Progenitor cell of endocrine pancreas (in vitro differentiated cells): ENCODE measurements around the gene PDIA4. TPM values are rescaled to one million over a fixed set of nuclear protein-coding genes. Genes with fewer than 3 reads are reported as not detected.

Source experiments
- DNase-seq: peaks from one replicate; pipeline ENCODE4 v3.0.0; 2021; ENCODE audit warnings: low spot score; ENCODE audit not compliant: unreplicated experiment
- H3K27ac Mint-ChIP-seq: 2 replicates; pipeline ENCODE4 v1.8.0; 2021; ENCODE audit warnings: mild to moderate bottlenecking, moderate library complexity, mixed read lengths
- H3K27me3 Mint-ChIP-seq: 2 replicates; pipeline ENCODE4 v1.8.0; 2021; ENCODE audit warnings: mixed read lengths
- H3K36me3 Mint-ChIP-seq: 2 replicates; pipeline ENCODE4 v1.8.0; 2022; ENCODE audit warnings: mixed read lengths; ENCODE audit not compliant: insufficient read depth
- H3K4me1 Mint-ChIP-seq: 2 replicates; pipeline ENCODE4 v1.8.0; 2021; ENCODE audit warnings: low read depth, mixed read lengths
- H3K4me3 Mint-ChIP-seq: 2 replicates; pipeline ENCODE4 v1.8.0; 2021; ENCODE audit warnings: low read depth, mild to moderate bottlenecking, moderate library complexity, mixed read lengths
- H3K9me3 Mint-ChIP-seq: 2 replicates; pipeline ENCODE4 v1.8.0; 2021; ENCODE audit warnings: low read depth, mixed read lengths
- total RNA-seq: library from RNA; stranded (reverse); gene quantifications from 2 replicates; pipeline ENCODE4 v1.2.1, GENCODE V29; 2021
- TF ChIP-seq, protein P1 (sequence below): fragments of 200-600 bp; sonication (generic); IDR thresholded peaks from one replicate; pipeline ENCODE4 v1.5.0; 2021; ENCODE audit warnings: antibody characterized with exemption, mild to moderate bottlenecking; ENCODE audit not compliant: unreplicated experiment

The PDIA4 gene
- total RNA-seq, 1 donor from 2014 or later, result 238 TPM

DNA sequence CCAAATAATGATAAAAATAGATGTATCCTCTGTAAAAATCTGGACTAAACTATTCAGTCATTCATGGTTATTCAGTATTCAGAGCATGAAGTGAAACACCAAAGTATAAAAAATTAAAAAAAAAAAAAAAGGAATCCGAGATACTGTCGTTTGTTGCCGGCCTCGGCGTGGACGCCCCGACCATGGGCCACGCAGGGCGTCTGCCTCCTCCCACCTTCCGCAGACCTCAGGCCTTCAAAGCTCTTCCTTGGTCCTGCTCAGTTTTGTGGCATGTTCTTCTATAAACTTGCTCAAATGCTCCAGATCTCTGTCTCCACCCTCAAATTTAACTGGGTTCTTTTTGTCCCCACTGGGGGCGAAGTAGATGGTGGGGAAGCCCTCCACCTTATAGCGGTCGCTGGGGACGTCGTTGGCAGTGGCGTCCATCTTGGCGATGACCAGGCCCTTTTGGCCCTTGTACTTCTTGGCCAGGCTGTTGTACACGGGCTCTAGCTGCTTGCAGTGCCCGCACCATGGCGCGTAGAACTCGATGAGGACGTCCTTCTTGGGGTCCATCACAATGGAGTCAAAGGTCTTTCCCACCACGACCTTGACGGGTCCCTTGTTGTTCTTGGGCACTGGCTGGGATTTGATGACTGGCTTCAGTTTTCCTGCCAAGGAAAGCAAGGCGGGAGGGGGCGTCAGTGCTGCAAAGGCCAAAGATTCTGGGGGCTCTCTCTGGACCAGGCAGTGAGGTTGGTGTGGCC, 24.6 kb downstream of the PDIA4 start:
- Mint-ChIP-seq H3K36me3 (peaks cover 17% of the 10 kb centered on the region), H3K9me3 (no peaks in the 10 kb centered on the region), H3K4me3 (no peak overlapping the region), H3K4me1 (no peaks in the 10 kb centered on the region), H3K27ac (no peak overlapping the region), H3K27me3 (no peaks in the 10 kb centered on the region)
- TF ChIP-seq, protein P1, sequence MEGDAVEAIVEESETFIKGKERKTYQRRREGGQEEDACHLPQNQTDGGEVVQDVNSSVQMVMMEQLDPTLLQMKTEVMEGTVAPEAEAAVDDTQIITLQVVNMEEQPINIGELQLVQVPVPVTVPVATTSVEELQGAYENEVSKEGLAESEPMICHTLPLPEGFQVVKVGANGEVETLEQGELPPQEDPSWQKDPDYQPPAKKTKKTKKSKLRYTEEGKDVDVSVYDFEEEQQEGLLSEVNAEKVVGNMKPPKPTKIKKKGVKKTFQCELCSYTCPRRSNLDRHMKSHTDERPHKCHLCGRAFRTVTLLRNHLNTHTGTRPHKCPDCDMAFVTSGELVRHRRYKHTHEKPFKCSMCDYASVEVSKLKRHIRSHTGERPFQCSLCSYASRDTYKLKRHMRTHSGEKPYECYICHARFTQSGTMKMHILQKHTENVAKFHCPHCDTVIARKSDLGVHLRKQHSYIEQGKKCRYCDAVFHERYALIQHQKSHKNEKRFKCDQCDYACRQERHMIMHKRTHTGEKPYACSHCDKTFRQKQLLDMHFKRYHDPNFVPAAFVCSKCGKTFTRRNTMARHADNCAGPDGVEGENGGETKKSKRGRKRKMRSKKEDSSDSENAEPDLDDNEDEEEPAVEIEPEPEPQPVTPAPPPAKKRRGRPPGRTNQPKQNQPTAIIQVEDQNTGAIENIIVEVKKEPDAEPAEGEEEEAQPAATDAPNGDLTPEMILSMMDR, result no peak
- no peak for DNase-seq

GRCh38 chr7:149003018-149003417, 25.3 kb downstream of the PDIA4 start:
- Mint-ChIP-seq H3K36me3 (peaks cover 17% of the 10 kb centered on the region), H3K9me3 (no peaks in the 10 kb centered on the region), H3K27me3 (no peaks in the 10 kb centered on the region), H3K4me1 (no peaks in the 10 kb centered on the region), H3K4me3 (no peak overlapping the region), H3K27ac (no peak overlapping the region)
- TF ChIP-seq, protein P1, result no peak
- no peak for DNase-seq

GRCh38 chr7:149002604-149003003, 25.7 kb downstream of the PDIA4 start:
- Mint-ChIP-seq H3K4me1 (no peaks in the 10 kb centered on the region), H3K36me3 (peaks cover 17% of the 10 kb centered on the region)

GRCh38 chr7:149001427-149002068, 26.8 kb downstream of the PDIA4 start:
- no peak for DNase-seq
- Mint-ChIP-seq H3K27ac (no peak overlapping the region), H3K27me3 (no peaks in the 10 kb centered on the region), H3K9me3 (no peaks in the 10 kb centered on the region), H3K36me3 (peaks cover 15% of the 10 kb centered on the region), H3K4me1 (no peaks in the 10 kb centered on the region), H3K4me3 (no peak overlapping the region)
- TF ChIP-seq, protein P1, result no peak

More at GRCh38 chr7:149002604-149003003, 25.7 kb downstream of the PDIA4 start:
- Mint-ChIP-seq H3K4me3 (no peak overlapping the region), H3K9me3 (no peaks in the 10 kb centered on the region), H3K27me3 (no peaks in the 10 kb centered on the region), H3K27ac (no peak overlapping the region)
- DNase-seq, result no peak
- TF ChIP-seq, protein P1, result no peak

- Mint-ChIP-seq H3K27ac (no peak overlapping the region), H3K4me1 (no peaks in the 10 kb centered on the region), H3K9me3 (no peaks in the 10 kb centered on the region), H3K27me3 (no peaks in the 10 kb centered on the region), H3K4me3 (no peak overlapping the region), H3K36me3 (peaks cover 13% of the 10 kb centered on the region)
- TF ChIP-seq, protein P1, result no peak
- DNase-seq, result no peak
These were observed 27.3 kb downstream of the PDIA4 start for GRCh38 chr7:149000961-149001360.
